Measurements from ENCODE around the gene TBC1D14.

GRCh38 chr4:7034262-7035081, 124.8 kb downstream of the TBC1D14 start:
- TF ChIP-seq REST (IDR thresholded peaks at IDR 0.05; ENCODE audit: low read depth, low read length), result no peak
- no peak for TF ChIP-seq EP300 (IDR thresholded peaks at IDR 0.05; ENCODE audit: borderline replicate concordance in 1 of 2, low read depth in 1 of 2, low read length in 1 of 2)
- no peak for TF ChIP-seq CTCF (IDR thresholded peaks at IDR 0.05)
